ENCODE results near the gene CLEC2A.

GRCh38 chr12:9969673-9970072, 37.5 kb upstream of the CLEC2A start:
- no peak for TF ChIP-seq CTCF (conservative IDR thresholded peaks at IDR 0.05; ENCODE audit: low read length)
- no peak for TF ChIP-seq EZH2phosphoT487 (IDR thresholded peaks at IDR 0.05; ENCODE audit: borderline replicate concordance, low read depth, low read length)

Measured in OCI-LY7 (cell line).